ENCODE measurements around the gene KCNK6. TPM values are rescaled to one million over a fixed set of nuclear protein-coding genes. Genes with fewer than 3 reads are reported as not detected.
A peak's percentile ranks its signal among the peaks of the same experiment; 100 is the strongest.
"Not testable (repeated sequence)": the region's sequence is repeated elsewhere in the genome, so short reads cannot be mapped to it uniquely, and the experiment has no call there.

KCNK6 gene
- total RNA-seq, 1 experiment from 2014 or later: 5.9 TPM

GRCh38 chr19:38323291-38323690, 3.6 kb downstream of the KCNK6 start:
- no peak for DNase-seq (ENCODE audit: low read depth)

GRCh38 chr19:38324431-38324830, 4.8 kb downstream of the KCNK6 start:
- no peak for DNase-seq (ENCODE audit: low read depth)

- no peak for DNase-seq (ENCODE audit: low read depth)
Measured at GRCh38 chr19:38326591-38326990, 6.9 kb downstream of the KCNK6 start.

GRCh38 chr19:38329651-38330050, 10.0 kb downstream of the KCNK6 start:
- DNase-seq (ENCODE audit: low read depth): no peak

DNA sequence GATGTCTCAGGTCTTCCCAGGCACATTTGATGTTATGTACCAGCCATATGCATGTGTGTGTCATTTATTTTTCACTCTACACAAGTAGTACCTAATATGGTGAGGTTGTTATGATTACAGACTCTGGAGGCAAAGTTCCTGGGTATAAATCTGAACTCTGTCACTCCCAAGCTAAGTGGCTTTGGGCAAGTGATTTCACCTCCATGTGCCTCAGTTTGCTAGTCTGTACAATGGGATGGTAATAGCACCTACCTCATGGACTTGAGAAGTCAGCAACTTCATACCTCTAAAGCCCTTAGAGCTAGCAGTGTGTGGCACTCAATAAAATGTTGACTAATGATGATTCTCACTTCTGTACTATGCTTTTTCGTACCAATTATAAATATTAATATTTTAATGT, 12.1 kb downstream of the KCNK6 start:
- no peak for DNase-seq (ENCODE audit: low read depth)

- no peak for DNase-seq (ENCODE audit: low read depth)
Measured at GRCh38 chr19:38333245-38333644, 13.6 kb downstream of the KCNK6 start.

DNA sequence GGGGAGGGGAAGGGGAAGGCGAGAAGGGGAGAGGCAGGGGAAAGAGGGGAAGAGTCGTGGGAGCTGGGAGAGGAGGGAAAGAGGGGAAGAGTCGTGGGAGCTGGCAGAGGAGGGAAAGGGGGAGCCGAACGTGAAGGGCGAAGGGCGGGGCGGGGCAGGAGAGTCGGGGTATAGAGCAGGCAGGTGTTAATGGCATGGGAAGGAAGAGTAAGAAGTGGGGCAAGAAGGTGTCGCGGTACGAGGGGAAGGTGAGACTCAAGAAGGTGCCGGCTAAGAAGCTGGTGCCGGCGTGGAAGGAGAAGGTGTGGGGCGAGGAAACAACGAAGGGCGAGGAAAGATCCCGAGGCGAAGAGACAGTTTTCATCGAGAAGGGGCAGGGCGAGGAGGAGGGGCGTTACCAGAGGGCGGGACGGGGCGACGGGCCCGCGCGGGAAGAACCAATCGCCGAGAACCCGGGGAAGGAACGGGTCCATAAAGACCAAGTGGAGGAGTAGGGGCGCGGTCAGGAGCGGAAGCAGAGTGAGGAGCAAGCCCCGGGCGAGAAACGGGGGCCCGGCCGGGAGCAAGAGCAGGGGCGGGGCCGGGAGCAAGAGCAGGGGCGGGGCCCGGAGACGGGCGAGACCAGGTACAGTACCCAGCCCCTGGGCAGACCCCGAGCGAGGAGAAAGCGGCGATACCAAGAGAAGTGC, 16.4 kb downstream of the KCNK6 start:
- DNase-seq (ENCODE audit: low read depth): peak; percentile 98

DNA sequence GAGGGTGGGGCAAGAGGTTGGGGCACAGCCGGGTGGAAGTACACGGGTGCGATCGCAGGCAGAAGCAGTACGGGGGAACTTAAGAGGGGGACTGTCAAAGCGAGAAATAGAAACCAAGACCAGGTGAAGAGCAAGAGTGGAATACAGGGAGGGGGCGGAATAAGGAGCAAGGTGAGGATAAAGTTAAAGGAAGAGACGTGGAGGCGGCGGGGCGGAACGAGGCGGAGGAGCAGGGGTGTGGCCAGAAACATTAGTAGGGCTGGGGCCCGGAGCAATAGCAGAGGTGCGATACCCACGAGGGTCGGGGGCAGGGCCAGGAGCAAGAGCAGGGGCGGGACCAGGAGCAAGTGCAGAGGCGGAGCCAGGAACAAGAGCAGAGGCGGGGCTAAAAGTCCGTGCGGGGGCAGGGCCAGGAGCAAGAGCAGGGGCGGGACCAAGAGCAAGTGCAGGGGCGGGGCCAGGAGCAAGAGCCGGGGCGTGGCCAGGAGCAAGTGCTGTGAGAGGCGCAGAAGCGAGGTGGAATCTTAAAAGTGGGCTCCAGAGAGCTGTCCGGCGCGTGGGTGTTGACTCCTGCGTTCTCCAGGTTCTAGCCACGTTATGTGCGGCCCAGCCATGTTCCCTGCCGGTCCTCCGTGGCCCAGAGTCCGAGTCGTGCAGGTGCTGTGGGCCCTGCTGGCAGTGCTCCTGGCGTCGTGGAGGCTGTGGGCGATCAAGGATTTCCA, 17.2 kb downstream of the KCNK6 start:
- peak; percentile 96 for DNase-seq (ENCODE audit: low read depth)

GRCh38 chr19:38337360-38337653, 17.7 kb downstream of the KCNK6 start:
- no peak for DNase-seq (ENCODE audit: low read depth)

DNA sequence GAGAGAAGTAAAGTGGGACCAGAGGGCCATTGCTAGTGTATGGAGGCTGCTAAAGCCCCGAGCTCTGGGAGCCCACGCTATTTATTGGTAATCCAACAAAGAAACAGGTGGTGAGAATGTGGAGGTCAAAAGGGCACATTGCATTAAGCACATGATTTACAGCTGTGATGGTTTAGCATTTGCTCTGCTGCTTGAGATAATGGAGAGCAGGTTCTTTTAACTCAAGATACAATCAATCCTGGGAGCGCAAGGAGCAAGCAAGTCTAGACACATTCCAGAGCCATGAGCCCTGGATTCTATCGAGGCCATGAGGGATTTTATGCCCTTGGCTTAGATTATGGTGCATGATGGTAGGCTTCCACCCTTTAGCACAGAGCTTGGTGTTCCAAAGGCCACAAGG, 19.4 kb downstream of the KCNK6 start:
- not testable (repeated sequence) for DNase-seq (ENCODE audit: low read depth)

- DNase-seq (ENCODE audit: low read depth): no peak
Measured at GRCh38 chr19:38340927-38341326, 21.3 kb downstream of the KCNK6 start.

DNA sequence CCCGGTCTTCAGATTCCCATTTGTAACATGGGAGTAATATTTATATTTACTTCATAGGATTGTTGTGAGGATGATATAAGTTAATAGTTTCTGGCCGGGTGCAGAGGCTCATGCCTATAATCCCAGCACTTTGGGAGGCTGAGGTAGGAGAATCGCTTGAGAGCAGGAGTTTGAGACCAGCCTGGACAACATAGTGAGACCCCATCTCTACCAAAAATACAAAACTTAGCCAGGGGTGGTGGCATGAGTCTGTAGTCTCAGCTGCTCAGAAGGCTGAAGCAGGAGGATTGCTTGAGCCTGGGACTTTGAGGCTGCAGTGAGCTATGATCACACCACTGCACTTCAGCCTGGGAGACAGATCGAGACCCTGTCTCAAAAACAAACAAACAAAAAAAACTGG, 27.2 kb downstream of the KCNK6 start:
- no peak for DNase-seq (ENCODE audit: low read depth)

DNA sequence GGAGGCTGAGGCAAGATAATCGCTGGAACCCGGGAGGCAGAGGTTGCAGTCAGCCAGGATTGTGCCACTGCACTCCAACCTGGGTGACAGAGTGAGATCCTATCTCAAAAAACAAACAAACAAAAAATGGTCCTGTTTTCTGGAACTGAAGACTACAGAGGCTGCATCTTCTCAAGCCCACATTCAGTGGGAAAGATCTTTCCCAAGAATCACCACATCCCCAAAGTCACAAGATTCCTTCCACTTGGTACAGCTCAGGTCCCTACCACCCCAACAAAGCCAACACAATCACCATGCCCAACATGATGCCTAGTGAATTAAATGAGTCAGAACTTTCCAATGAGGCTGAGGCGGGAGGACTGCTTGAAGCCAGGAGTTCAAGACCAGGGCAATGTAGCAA, 31.2 kb downstream of the KCNK6 start:
- DNase-seq (ENCODE audit: low read depth): no peak

DNA sequence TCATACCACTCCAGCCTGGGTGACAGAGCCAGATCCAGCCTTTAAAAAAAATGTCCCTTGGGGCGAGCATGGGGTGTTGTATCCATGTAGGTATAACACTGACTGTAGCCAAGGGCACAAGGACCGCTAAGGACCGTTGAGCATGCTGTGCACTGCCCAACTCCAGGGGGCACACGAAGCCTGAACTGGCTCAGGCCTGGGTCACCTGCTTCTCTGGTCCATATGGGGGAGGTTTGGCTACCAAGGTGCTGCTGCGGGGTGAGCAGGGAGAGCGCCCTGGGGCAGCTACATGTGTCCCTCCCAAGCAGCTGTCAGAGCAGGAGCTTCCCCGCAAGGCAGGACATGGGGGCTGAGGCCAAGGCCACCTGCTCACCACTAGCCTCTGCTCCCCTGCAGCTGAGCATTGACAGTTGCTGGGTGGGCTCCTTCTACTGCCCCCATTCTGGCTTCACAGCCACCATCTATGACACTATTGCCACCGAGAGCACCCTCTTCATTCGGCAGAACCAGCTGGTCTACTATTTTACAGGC, 32.3 kb downstream of the KCNK6 start:
- DNase-seq (ENCODE audit: low read depth): no peak

DNA sequence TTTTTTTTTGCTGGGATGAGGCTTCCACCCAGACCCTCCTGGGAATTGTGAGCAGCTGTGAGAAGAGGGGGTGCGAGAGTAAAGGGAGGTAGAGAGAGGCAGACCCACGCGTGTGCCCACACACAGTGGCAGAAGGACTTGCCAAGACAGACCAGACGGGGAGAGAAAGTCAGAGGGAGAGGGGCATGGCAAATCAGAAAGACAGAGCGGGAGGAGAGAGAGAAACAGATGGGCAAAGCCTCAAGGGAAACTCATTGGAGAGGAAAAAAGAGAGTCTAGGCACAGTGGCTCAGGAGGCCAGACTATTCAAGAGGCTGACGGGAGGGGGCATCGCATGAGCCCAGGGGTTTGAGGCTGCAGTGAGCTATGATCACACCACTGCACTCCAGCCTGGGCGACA, 33.0 kb downstream of the KCNK6 start:
- DNase-seq (ENCODE audit: low read depth): no peak

- no peak for DNase-seq (ENCODE audit: low read depth)
Measured at GRCh38 chr19:38355728-38356725, 36.4 kb downstream of the KCNK6 start.

DNA sequence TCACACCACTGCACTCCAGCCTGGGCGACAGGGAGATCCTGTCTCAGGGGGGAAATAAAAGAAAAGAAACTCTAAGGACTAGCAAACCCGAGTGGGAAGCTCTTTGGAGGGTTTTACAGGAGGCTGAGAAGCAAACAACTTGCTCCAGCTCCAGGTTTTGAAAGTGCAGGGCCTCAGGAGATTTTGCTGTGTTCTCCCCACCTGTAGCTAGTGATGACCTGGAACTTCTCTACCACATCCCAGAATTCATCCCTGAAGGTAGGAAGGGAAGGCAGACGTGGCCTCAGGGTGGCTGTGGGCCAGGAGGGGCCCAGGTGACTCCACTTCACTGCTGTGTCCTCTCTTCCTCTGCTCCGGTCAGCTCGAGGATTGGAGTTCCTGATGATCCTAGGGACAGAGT, 38.4 kb downstream of the KCNK6 start:
- DNase-seq (ENCODE audit: low read depth): no peak

DNA sequence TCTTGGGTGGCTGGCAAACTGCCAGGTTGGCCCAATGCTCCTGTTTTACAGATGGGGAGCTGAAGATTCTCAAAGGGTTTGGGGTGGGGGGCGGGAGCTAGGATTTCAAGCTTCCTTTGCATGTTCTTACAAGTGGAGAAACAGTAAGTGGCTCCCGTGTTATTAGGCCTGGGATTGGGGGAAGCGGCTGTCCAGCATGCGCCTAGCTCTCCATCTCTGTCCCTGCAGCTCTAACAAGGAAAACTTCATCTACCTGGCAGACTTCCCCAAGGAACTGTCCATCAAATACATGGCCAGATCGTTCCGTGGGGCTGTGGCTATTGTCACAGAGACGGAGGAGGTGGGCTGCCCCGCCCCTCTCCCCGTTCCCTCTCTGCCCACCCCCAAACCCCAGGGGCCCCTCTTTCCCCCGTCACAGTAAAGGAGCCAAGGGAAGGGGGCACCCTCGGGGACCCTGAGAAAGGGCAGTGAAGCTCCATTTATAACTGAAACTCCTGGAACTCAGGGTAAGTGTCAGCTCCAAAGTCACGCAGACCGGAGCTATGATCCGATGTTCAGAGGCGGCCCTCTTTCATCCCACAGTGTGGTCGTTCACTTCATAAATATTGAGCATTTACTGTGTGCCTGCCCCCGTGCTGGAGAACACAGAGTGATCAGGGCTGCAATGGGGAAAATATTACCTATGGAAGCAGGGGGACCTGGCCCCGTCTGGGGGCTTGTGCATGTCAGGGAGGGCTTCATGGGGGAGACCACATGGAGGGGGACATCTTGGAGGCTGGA, 39.8 kb downstream of the KCNK6 start:
- DNase-seq (ENCODE audit: low read depth): no peak

- no peak for DNase-seq (ENCODE audit: low read depth)
Measured at GRCh38 chr19:38360351-38360750, 40.7 kb downstream of the KCNK6 start.

DNA sequence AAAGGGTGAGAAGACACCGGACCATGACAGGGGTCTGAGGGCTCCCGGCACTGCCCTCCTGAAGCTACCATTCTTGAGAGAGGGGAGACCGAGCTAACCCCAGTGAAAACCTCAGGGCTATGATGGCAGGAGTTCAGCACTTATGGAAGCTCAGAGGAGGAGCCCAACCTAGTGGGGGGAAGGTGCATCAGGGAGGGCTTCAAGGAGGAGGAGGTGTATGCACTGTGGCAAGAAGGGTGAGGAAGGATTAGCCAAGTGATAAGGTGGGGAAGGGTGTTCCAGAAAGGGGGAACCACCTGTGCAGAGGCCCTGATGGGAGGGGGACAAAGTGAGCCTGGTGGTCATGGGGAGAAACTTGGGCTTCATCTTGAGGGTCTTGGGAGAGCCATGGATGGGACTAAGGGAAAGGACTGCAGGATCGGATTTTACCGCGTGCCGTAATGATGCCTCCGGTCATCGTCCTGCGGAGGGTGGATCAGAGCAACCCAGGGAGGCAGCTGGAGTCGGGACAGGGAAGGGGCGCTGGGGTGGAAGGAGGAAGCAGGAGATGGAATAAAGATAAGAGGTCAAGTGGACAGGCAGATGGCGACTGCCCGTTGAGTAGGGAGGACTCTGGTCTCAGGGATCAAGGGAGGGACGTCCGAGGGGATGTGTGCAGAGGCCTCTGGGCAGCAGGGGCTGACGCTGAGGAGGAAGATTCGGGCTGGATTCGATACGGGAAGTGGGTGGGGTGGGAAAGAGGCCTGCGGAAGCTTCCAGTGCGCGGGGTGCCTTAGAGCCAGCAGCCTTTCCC, 41.4 kb downstream of the KCNK6 start:
- DNase-seq (ENCODE audit: low read depth): no peak

GRCh38 chr19:38361633-38362075, 42.0 kb downstream of the KCNK6 start:
- peak; percentile 94 for DNase-seq (ENCODE audit: low read depth)
